GM23338 (cell line): ENCODE results near the gene DAW1.

Source experiments
- CTCF ChIP-seq, 2 experiments: fragments of 200-600 bp in 1 of 2; sonication (generic) in 1 of 2; conservative IDR thresholded peaks; 2 replicates each; pipeline versions ENCODE4 v1.5.1 to v1.6.1; 2016 to 2017; ENCODE audit warnings: antibody characterized with exemption in 2 of 2, low read depth in 2 of 2, mild to moderate bottlenecking in 2 of 2, moderate library complexity in 1 of 2
- EZH2 ChIP-seq: fragments of 200-600 bp; sonication (generic); IDR thresholded peaks from one replicate; pipeline ENCODE4 v1.8.0; 2017; ENCODE audit warnings: antibody characterized with exemption, mild to moderate bottlenecking, low read depth; ENCODE audit not compliant: unreplicated experiment
- POLR2AphosphoS5 ChIP-seq: IDR thresholded peaks from 2 replicates; pipeline ENCODE4 v1.6.1; 2016; ENCODE audit warnings: antibody characterized with exemption, low read depth

DNA sequence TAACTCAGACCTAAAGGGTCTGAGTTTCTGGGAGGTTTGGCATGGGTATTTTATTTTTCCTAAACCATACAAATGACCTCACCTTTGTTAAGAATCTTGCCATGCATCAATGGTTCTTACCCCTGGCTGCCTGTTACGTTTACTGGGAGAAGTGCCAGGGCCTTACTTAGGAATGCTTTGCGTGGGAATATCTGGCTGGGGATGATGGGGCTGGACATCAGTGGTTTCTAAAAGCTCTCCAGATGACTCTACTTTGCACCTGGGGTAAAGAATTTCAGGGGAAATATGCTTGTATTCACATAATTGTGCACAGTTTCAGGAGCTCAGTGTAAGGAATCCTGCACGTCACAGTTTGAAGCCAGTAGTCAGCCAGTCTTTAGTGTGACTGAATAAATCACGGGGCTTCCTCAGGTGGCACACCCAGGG, 18.2 kb upstream of the DAW1 start:
- no peak for TF ChIP-seq CTCF (conservative IDR thresholded peaks at IDR 0.05; ENCODE audit: low read depth in 2 of 2)
- no peak for TF ChIP-seq POLR2AphosphoS5
- TF ChIP-seq EZH2, result no peak
